ENCODE results near the gene PITHD1. TPM values are rescaled to one million over a fixed set of nuclear protein-coding genes. Genes with fewer than 3 reads are reported as not detected.

Gene PITHD1
- total and polyA plus RNA-seq, 2 of the 8 experiments (the other 6 are each of a cell fraction or from before 2014, with no cell fraction given) = 67.4 to 68.8 TPM

- no peak overlapping the region for H2BK120ac ChIP-seq (replicated peaks; ENCODE audit: low read depth, low read length)
- peaks cover 6% of the 10 kb centered on the region; the same call in 1 of the 2 replicates for H3K23me2 ChIP-seq (ENCODE audit: low read depth, low read length)
- H3K4me2 ChIP-seq (ENCODE audit: insufficient read depth in 1 of 2, low read depth in 2 of 2, low read length in 2 of 2) = no peak overlapping the region
- H3K56ac ChIP-seq (replicated peaks; ENCODE audit: insufficient read length, low read depth, low read length) = no peak overlapping the region
- H2AFZ ChIP-seq (ENCODE audit: low read length) = no peak overlapping the region
- H3K14ac ChIP-seq (ENCODE audit: insufficient read length) = no peak overlapping the region
- no peaks in the 10 kb centered on the region for H3K27me3 ChIP-seq (replicated peaks in 1 of 4; ENCODE audit: control insufficient read depth in 3 of 4, extremely low read depth in 1 of 4, insufficient read depth in 3 of 4, low read length in 3 of 4)
- H3K36me3 ChIP-seq (ENCODE audit: control insufficient read depth in 2 of 4, insufficient read depth in 4 of 4, low read length in 3 of 4) = peaks cover 0 to 4% (median 0%) of the 10 kb centered on the region in 4 experiments; a peak in 1 of 8 replicates
- no peak overlapping the region for H3K4ac ChIP-seq (replicated peaks; ENCODE audit: insufficient read length, low read depth, low read length)
- peaks cover 0 to 4% (median 3%) of the 10 kb centered on the region in 4 experiments; a peak in 3 of 7 replicates for H3K4me1 ChIP-seq (replicated peaks in 1 of 4; ENCODE audit: control insufficient read depth in 3 of 4, insufficient read depth in 4 of 4, low read length in 3 of 4)
- H4K20me1 ChIP-seq (replicated peaks in 1 of 2; ENCODE audit: control insufficient read depth in 1 of 2, insufficient read depth in 2 of 2, low read length in 2 of 2) = peaks cover 0 to 4% of the 10 kb centered on the region in 2 experiments
- H2BK12ac ChIP-seq (ENCODE audit: low read depth, low read length) = no peak overlapping the region
- no peak for TF ChIP-seq EP300 (IDR thresholded peaks at IDR 0.05; ENCODE audit: borderline replicate concordance in 1 of 2, low read depth in 2 of 2, low read length in 2 of 2)
- H2BK20ac ChIP-seq (ENCODE audit: low read length) = no peak overlapping the region
- H3K79me1 ChIP-seq (ENCODE audit: low read depth, low read length) = 0 out of 2 replicates have a peak, but pooled peaks cover 4% of the 10 kb centered on the region
- WGBS, 2 experiments (ENCODE audit: extremely low coverage in 1 of 2, insufficient coverage in 1 of 2, insufficient read length in 1 of 2, insufficient replicate concordance in 2 of 2, low coverage in 1 of 2, low lambda C conversion rate in 2 of 2, missing lambda C conversion rate in 1 of 2) = 90% methylated on average over 6 of the region's 6 CpGs; no CpG with 5 or more reads in 1 of the 2 experiments
- H3K9me3 ChIP-seq (ENCODE audit: insufficient read depth in 2 of 2, low read depth in 1 of 2, low read length in 1 of 2) = no peaks in the 10 kb centered on the region
- no peak overlapping the region for H3K4me3 ChIP-seq (ENCODE audit: extremely low read depth in 1 of 4, insufficient read depth in 2 of 4, low read depth in 3 of 4, low read length in 4 of 4)
- H4K5ac ChIP-seq (ENCODE audit: insufficient read length, low read depth, low read length) = no peak overlapping the region
- no peak overlapping the region for H4K91ac ChIP-seq (replicated peaks; ENCODE audit: insufficient read length, low read length)
- H4K8ac ChIP-seq (ENCODE audit: extremely low read depth, insufficient read depth, low read length) = no peak overlapping the region
- H3K9ac ChIP-seq (replicated peaks in 1 of 4; ENCODE audit: extremely low read depth in 1 of 4, low read depth in 3 of 4, low read length in 3 of 4) = no peak overlapping the region
- H3K79me2 ChIP-seq (ENCODE audit: control insufficient read depth in 1 of 2, insufficient read depth in 2 of 2, low read length in 2 of 2) = peaks cover 8 to 18% of the 10 kb centered on the region in 2 experiments
- H3K27ac ChIP-seq (ENCODE audit: low read depth, low read length) = no peak overlapping the region
- FAIRE-seq = no peak
- H3K18ac ChIP-seq (ENCODE audit: extremely low read depth, low read length) = no peak overlapping the region
- no peak overlapping the region for H2BK5ac ChIP-seq (ENCODE audit: low read depth, low read length)
- CTCF ChIA-PET (ENCODE audit: partially characterized antibody) = interaction anchor here (0.9 to 1.8 kb wide), 11 partner anchors 9 to 142 kb away, joined by 3 to 5 read pairs (median 4); partner anchors contain the start of gene ELOA
- no peak overlapping the region for H3K23ac ChIP-seq (ENCODE audit: insufficient read length)
- H2AK5ac ChIP-seq (ENCODE audit: low read depth, low read length) = no peak overlapping the region
- no peak overlapping the region for H2BK15ac ChIP-seq (ENCODE audit: low read length)
- no peak for DNase-seq (ENCODE audit: low read depth in 1 of 2, low spot score in 2 of 2)
- POLR2A ChIA-PET (ENCODE audit: partially characterized antibody) = interaction anchor here (1.2 to 12.5 kb wide), 2 partner anchors 21 to 78 kb away, joined by 3 to 192 read pairs; partner anchors contain the start of genes GALE and LYPLA2
Observed at GRCh38 chr1:23774174-23774880, 3.9 kb upstream of the PITHD1 start.
